ENCODE data around the gene CIB4.
"Not testable (repeated sequence)": the region's sequence is repeated elsewhere in the genome, so short reads cannot be mapped to it uniquely, and the experiment has no call there.

CIB4 gene

DNA sequence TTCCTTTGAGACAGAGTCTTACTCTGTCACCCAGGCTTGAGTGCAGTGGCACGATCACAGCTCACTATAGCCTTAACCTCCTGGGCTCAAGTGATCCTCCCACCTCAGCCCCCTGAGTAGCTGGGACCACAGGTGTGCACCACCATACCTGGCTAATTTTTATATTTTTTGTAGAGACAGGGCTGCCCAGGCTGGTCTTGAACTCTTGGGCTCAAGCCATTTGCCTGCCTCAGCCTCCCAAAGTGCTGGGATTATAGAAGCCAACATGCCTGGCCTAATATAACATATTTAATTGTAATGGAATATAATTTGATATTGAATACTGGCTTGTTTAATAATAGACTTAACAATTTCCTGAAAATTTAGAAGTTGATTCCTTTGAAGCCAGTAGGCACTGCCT lies 74.4 kb downstream of the CIB4 start:
- H3K4me3 ChIP-seq (ENCODE audit: insufficient read depth in 1 of 2, low read depth in 1 of 2, low read length in 2 of 2) = not testable (repeated sequence)

DNA sequence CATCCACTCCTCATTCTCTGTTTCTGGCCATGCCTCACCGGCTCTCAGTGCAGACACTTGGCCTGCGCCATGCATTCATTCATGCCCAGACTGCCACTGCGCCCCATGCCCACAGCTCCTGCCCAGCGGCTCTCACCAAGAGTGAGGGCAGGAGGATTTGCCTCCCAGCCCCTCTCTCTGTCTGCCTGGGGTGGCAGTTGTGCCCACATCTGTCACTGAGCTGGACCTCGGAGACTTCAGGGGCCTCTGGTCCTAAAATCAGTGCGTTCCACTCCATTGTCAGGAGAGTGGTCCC lies 75.1 kb downstream of the CIB4 start:
- H3K9me3 ChIP-seq (ENCODE audit: control insufficient read depth, low read length) = no peaks in the 10 kb centered on the region
- peaks cover 69 to 97% of the 10 kb centered on the region in 2 experiments for H3K27me3 ChIP-seq (ENCODE audit: control insufficient read depth in 1 of 2, insufficient read depth in 1 of 2, low read length in 2 of 2)
- no peak overlapping the region for H2AFZ ChIP-seq (ENCODE audit: low read depth, low read length)
- H3K18ac ChIP-seq (ENCODE audit: low read depth in 1 of 2, low read length in 2 of 2) = no peak overlapping the region
- no peaks in the 10 kb centered on the region for H3K36me3 ChIP-seq (ENCODE audit: control insufficient read depth in 1 of 2, insufficient read depth in 2 of 2, low read depth in 1 of 2, low read length in 2 of 2)
- WGBS = 88% methylated on average over 6 of the region's 6 CpGs
- H3K4me1 ChIP-seq (ENCODE audit: control insufficient read depth, insufficient read depth, low read depth, low read length) = no peaks in the 10 kb centered on the region
- H3K4me3 ChIP-seq (ENCODE audit: insufficient read depth in 1 of 2, low read depth in 1 of 2, low read length in 2 of 2) = no peak overlapping the region
- H2AK5ac ChIP-seq (ENCODE audit: low read length, severe bottlenecking) = no peak overlapping the region
- H3K4ac ChIP-seq (ENCODE audit: low read depth in 1 of 2, low read length in 2 of 2) = no peak overlapping the region
- no peak overlapping the region for H2BK120ac ChIP-seq (ENCODE audit: low read depth, low read length)
- no peak overlapping the region for H2BK12ac ChIP-seq (ENCODE audit: low read length in 2 of 2)
- no peak overlapping the region for H4K91ac ChIP-seq (ENCODE audit: low read length)
- H2BK15ac ChIP-seq (ENCODE audit: low read depth, poor library complexity, severe bottlenecking) = no peak overlapping the region
- no peak overlapping the region for H3K23ac ChIP-seq (ENCODE audit: low read length in 2 of 2)
- no peak overlapping the region for H3K14ac ChIP-seq (ENCODE audit: low read length in 2 of 2)
- H3K79me1 ChIP-seq (replicated peaks; ENCODE audit: low read length, poor library complexity, severe bottlenecking) = no peaks in the 10 kb centered on the region
- no peak overlapping the region for H3K27ac ChIP-seq (ENCODE audit: low read length, poor library complexity, severe bottlenecking)
- no peak overlapping the region for H3K9ac ChIP-seq (ENCODE audit: low read length)
- H2BK5ac ChIP-seq (ENCODE audit: low read depth, low read length, poor library complexity, severe bottlenecking) = no peak overlapping the region
- H3K4me2 ChIP-seq (ENCODE audit: low read length, poor library complexity, severe bottlenecking) = no peak overlapping the region
- no peak for DNase-seq
- H4K8ac ChIP-seq (ENCODE audit: low read length) = no peak overlapping the region

More for the DNA sequence above, 74.4 kb downstream of the CIB4 start:
- H3K9ac ChIP-seq (ENCODE audit: low read length); H3K23ac ChIP-seq (ENCODE audit: low read length in 2 of 2); H3K9me3 ChIP-seq (ENCODE audit: control insufficient read depth, low read length); H3K18ac ChIP-seq (ENCODE audit: low read depth in 1 of 2, low read length in 2 of 2); H3K27ac ChIP-seq (ENCODE audit: low read length, poor library complexity, severe bottlenecking); H4K8ac ChIP-seq (ENCODE audit: low read length); H2AK5ac ChIP-seq (ENCODE audit: low read length, severe bottlenecking); H2AFZ ChIP-seq (ENCODE audit: low read depth, low read length); H2BK15ac ChIP-seq (ENCODE audit: low read depth, poor library complexity, severe bottlenecking); H3K4me2 ChIP-seq (ENCODE audit: low read length, poor library complexity, severe bottlenecking); H2BK120ac ChIP-seq (ENCODE audit: low read depth, low read length); H3K4me1 ChIP-seq (ENCODE audit: control insufficient read depth, insufficient read depth, low read depth, low read length); H3K36me3 ChIP-seq (ENCODE audit: control insufficient read depth in 1 of 2, insufficient read depth in 2 of 2, low read depth in 1 of 2, low read length in 2 of 2); H3K4ac ChIP-seq (ENCODE audit: low read depth in 1 of 2, low read length in 2 of 2); H2BK5ac ChIP-seq (ENCODE audit: low read depth, low read length, poor library complexity, severe bottlenecking); H2BK12ac ChIP-seq (ENCODE audit: low read length in 2 of 2); DNase-seq; H3K14ac ChIP-seq (ENCODE audit: low read length in 2 of 2); H4K91ac ChIP-seq (ENCODE audit: low read length); H3K79me1 ChIP-seq (replicated peaks; ENCODE audit: low read length, poor library complexity, severe bottlenecking): not testable (repeated sequence)
- WGBS = 71% methylated on average over 1 of the region's 1 CpG
- peaks cover 75 to 97% of the 10 kb centered on the region in 2 experiments for H3K27me3 ChIP-seq (ENCODE audit: control insufficient read depth in 1 of 2, insufficient read depth in 1 of 2, low read length in 2 of 2)

DNA sequence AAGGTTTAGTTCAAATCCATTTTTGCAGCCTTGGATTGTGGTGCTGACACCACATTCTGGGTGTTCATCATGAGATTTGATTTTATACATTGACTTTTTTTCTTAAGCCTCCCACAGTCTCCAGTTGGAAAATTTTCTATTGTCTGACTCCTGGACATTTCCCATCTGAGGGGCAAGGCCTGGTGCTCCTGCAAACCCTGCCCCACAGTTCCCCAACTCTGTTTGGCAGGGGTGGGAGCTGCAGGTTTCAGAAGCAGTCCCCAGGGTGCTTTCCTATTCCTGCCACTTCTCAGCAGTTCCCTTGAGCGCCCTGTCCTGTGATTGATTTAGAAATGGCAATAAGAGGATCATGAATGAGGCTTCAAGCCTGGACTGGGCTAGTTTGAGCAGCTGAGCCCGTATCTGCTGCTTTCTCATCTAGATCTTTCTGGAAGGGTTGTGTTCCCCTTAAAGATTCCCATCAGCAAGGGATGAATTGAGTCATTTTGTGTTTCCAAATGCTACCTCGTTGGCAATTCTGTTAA lies 77.0 kb downstream of the CIB4 start:
- Histone ChIP-seq H3K23ac (ENCODE audit: low read length in 2 of 2) (no peak overlapping the region), H2BK120ac (ENCODE audit: low read depth, low read length) (no peak overlapping the region), H3K9ac (ENCODE audit: low read length) (no peak overlapping the region), H3K14ac (ENCODE audit: low read length in 2 of 2) (no peak overlapping the region), H4K8ac (ENCODE audit: low read length) (no peak overlapping the region), H3K79me1 (replicated peaks; ENCODE audit: low read length, poor library complexity, severe bottlenecking) (no peaks in the 10 kb centered on the region), H4K91ac (ENCODE audit: low read length) (no peak overlapping the region), H3K27ac (ENCODE audit: low read length, poor library complexity, severe bottlenecking) (no peak overlapping the region), H2BK5ac (ENCODE audit: low read depth, low read length, poor library complexity, severe bottlenecking) (no peak overlapping the region), H3K9me3 (ENCODE audit: control insufficient read depth, low read length) (no peaks in the 10 kb centered on the region), H3K4me2 (ENCODE audit: low read length, poor library complexity, severe bottlenecking) (no peak overlapping the region), H3K4me1 (ENCODE audit: control insufficient read depth, insufficient read depth, low read depth, low read length) (no peaks in the 10 kb centered on the region), H3K4ac (ENCODE audit: low read depth in 1 of 2, low read length in 2 of 2) (no peak overlapping the region), H3K27me3 (ENCODE audit: control insufficient read depth in 1 of 2, insufficient read depth in 1 of 2, low read length in 2 of 2) (peaks cover 59 to 97% of the 10 kb centered on the region in 2 experiments), H3K4me3 (ENCODE audit: insufficient read depth in 1 of 2, low read depth in 1 of 2, low read length in 2 of 2) (no peak overlapping the region), H2BK12ac (ENCODE audit: low read length in 2 of 2) (no peak overlapping the region), H3K18ac (ENCODE audit: low read depth in 1 of 2, low read length in 2 of 2) (no peak overlapping the region), H3K36me3 (ENCODE audit: control insufficient read depth in 1 of 2, insufficient read depth in 2 of 2, low read depth in 1 of 2, low read length in 2 of 2) (no peaks in the 10 kb centered on the region), H2AFZ (ENCODE audit: low read depth, low read length) (no peak overlapping the region), H2AK5ac (ENCODE audit: low read length, severe bottlenecking) (no peak overlapping the region), H2BK15ac (ENCODE audit: low read depth, poor library complexity, severe bottlenecking) (no peak overlapping the region)
- DNase-seq = no peak
- 70% methylated on average over 3 of the region's 3 CpGs for WGBS

DNA sequence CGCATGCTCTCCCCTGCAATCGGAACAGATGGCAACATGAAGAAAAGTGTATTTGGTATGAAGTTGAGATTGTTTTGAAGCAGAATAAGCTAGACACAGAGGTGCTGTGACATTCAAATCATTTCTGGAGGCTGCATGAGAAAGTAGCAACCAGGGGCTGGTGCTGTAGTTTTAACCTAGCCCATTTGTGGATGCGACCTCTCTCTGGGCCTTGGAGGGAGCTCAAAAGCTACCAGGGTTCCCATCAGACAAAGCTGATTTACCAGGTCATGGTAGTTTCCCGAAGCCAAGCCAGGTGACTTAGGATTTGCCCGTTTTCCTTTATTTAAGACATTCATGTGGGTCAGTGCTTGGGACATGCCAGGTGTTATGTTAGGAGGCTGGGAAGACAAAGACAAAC lies 77.5 kb downstream of the CIB4 start:
- no peak overlapping the region for H3K4me2 ChIP-seq (ENCODE audit: low read length, poor library complexity, severe bottlenecking)
- H3K36me3 ChIP-seq (ENCODE audit: control insufficient read depth in 1 of 2, insufficient read depth in 2 of 2, low read depth in 1 of 2, low read length in 2 of 2) = no peaks in the 10 kb centered on the region
- H3K79me1 ChIP-seq (replicated peaks; ENCODE audit: low read length, poor library complexity, severe bottlenecking) = no peaks in the 10 kb centered on the region
- DNase-seq = no peak
- no peaks in the 10 kb centered on the region for H3K9me3 ChIP-seq (ENCODE audit: control insufficient read depth, low read length)
- H3K4me3 ChIP-seq (ENCODE audit: insufficient read depth in 1 of 2, low read depth in 1 of 2, low read length in 2 of 2) = no peak overlapping the region
- no peak overlapping the region for H4K91ac ChIP-seq (ENCODE audit: low read length)
- WGBS = 82% methylated on average over 5 of the region's 5 CpGs
- no peak overlapping the region for H2BK5ac ChIP-seq (ENCODE audit: low read depth, low read length, poor library complexity, severe bottlenecking)
- peaks cover 60 to 98% of the 10 kb centered on the region in 2 experiments for H3K27me3 ChIP-seq (ENCODE audit: control insufficient read depth in 1 of 2, insufficient read depth in 1 of 2, low read length in 2 of 2)
- no peak overlapping the region for H3K9ac ChIP-seq (ENCODE audit: low read length)
- H3K14ac ChIP-seq (ENCODE audit: low read length in 2 of 2) = no peak overlapping the region
- H3K4ac ChIP-seq (ENCODE audit: low read depth in 1 of 2, low read length in 2 of 2) = no peak overlapping the region
- no peak overlapping the region for H3K23ac ChIP-seq (ENCODE audit: low read length in 2 of 2)
- no peak overlapping the region for H2BK120ac ChIP-seq (ENCODE audit: low read depth, low read length)
- H2AFZ ChIP-seq (ENCODE audit: low read depth, low read length) = no peak overlapping the region
- no peak overlapping the region for H3K27ac ChIP-seq (ENCODE audit: low read length, poor library complexity, severe bottlenecking)
- H2BK12ac ChIP-seq (ENCODE audit: low read length in 2 of 2) = no peak overlapping the region
- no peak overlapping the region for H3K18ac ChIP-seq (ENCODE audit: low read depth in 1 of 2, low read length in 2 of 2)
- H2BK15ac ChIP-seq (ENCODE audit: low read depth, poor library complexity, severe bottlenecking) = no peak overlapping the region
- H3K4me1 ChIP-seq (ENCODE audit: control insufficient read depth, insufficient read depth, low read depth, low read length) = no peaks in the 10 kb centered on the region
- H2AK5ac ChIP-seq (ENCODE audit: low read length, severe bottlenecking) = no peak overlapping the region
- no peak overlapping the region for H4K8ac ChIP-seq (ENCODE audit: low read length)
